ENCODE measurements around the gene HBA1. TPM values are rescaled to one million over a fixed set of nuclear protein-coding genes. Genes with fewer than 3 reads are reported as not detected.

HBA1 gene
- total RNA-seq, 2 donors from 2014 or later = 174 TPM; not detected in 1

GRCh38 chr16:138049-138417 is 38.4 kb upstream of the HBA1 start:
- Histone ChIP-seq H3K4me1 (ENCODE audit: control insufficient read depth in 1 of 2, low read depth in 2 of 2) (peaks cover 5 to 10% of the 10 kb centered on the region in 2 donors), H3K36me3 (no peaks in the 10 kb centered on the region), H3K27ac (peak overlapping the region; percentile 49), H3K4me3 (peak overlapping the region; percentile 99), H3K27me3 (replicated peaks; ENCODE audit: insufficient read depth) (no peaks in the 10 kb centered on the region), H3K9me3 (no peaks in the 10 kb centered on the region)
- ATAC-seq (ENCODE audit: insufficient number of reproducible peaks, low FRiP score, low read depth) (no peak), DNase-seq (ENCODE audit: low spot score) (no peak)
- TF ChIP-seq CTCF (IDR thresholded peaks at IDR 0.05) = no peak

- H3K4me1 ChIP-seq (ENCODE audit: control insufficient read depth in 1 of 2, low read depth in 2 of 2) = peaks cover 5 to 10% of the 10 kb centered on the region in 2 donors
- no peak for DNase-seq (ENCODE audit: low spot score)
These were observed 36.2 kb upstream of the HBA1 start for GRCh38 chr16:140175-140857.

GRCh38 chr16:142405-142967 is 34.0 kb upstream of the HBA1 start:
- H3K4me1 ChIP-seq (ENCODE audit: control insufficient read depth in 1 of 2, low read depth in 2 of 2) = peaks cover 5% of the 10 kb centered on the region in 2 donors
- no peaks in the 10 kb centered on the region for H3K36me3 ChIP-seq
- H3K27ac ChIP-seq = no peak overlapping the region
- ATAC-seq (ENCODE audit: insufficient number of reproducible peaks, low FRiP score, low read depth) (no peak), DNase-seq (ENCODE audit: low spot score) (no peak)
- no peak for TF ChIP-seq CTCF (IDR thresholded peaks at IDR 0.05)
- no peaks in the 10 kb centered on the region for H3K27me3 ChIP-seq (replicated peaks; ENCODE audit: insufficient read depth)
- H3K4me3 ChIP-seq = no peak overlapping the region
- H3K9me3 ChIP-seq = no peaks in the 10 kb centered on the region

More at GRCh38 chr16:140175-140857, 36.2 kb upstream of the HBA1 start:
- TF ChIP-seq CTCF (IDR thresholded peaks at IDR 0.05) = no peak
- no peak overlapping the region for H3K4me3 ChIP-seq
- no peaks in the 10 kb centered on the region for H3K36me3 ChIP-seq
- no peaks in the 10 kb centered on the region for H3K27me3 ChIP-seq (replicated peaks; ENCODE audit: insufficient read depth)
- no peaks in the 10 kb centered on the region for H3K9me3 ChIP-seq
- ATAC-seq (ENCODE audit: insufficient number of reproducible peaks, low FRiP score, low read depth) = no peak
- no peak overlapping the region for H3K27ac ChIP-seq

- Histone ChIP-seq H3K27me3 (replicated peaks; ENCODE audit: insufficient read depth) (no peaks in the 10 kb centered on the region), H3K27ac (no peak overlapping the region), H3K4me3 (no peak overlapping the region), H3K36me3 (no peaks in the 10 kb centered on the region), H3K4me1 (ENCODE audit: control insufficient read depth in 1 of 2, low read depth in 2 of 2) (no peaks in the 10 kb centered on the region), H3K9me3 (no peaks in the 10 kb centered on the region)
- no peak for TF ChIP-seq CTCF (IDR thresholded peaks at IDR 0.05)
- DNase-seq (ENCODE audit: low spot score) = no peak
- ATAC-seq (ENCODE audit: insufficient number of reproducible peaks, low FRiP score, low read depth) = no peak
These were observed 33.4 kb upstream of the HBA1 start for GRCh38 chr16:143047-143446.

GRCh38 chr16:143456-143855 is 33.0 kb upstream of the HBA1 start:
- no peak for TF ChIP-seq CTCF (IDR thresholded peaks at IDR 0.05)
- Histone ChIP-seq H3K9me3 (no peaks in the 10 kb centered on the region), H3K4me3 (no peak overlapping the region), H3K4me1 (ENCODE audit: control insufficient read depth in 1 of 2, low read depth in 2 of 2) (no peaks in the 10 kb centered on the region), H3K27me3 (replicated peaks; ENCODE audit: insufficient read depth) (no peaks in the 10 kb centered on the region), H3K36me3 (no peaks in the 10 kb centered on the region), H3K27ac (no peak overlapping the region)
- DNase-seq (ENCODE audit: low spot score) (no peak), ATAC-seq (ENCODE audit: insufficient number of reproducible peaks, low FRiP score, low read depth) (no peak)

All from thoracic aorta (tissue), 2 donors.